Stimulated activated CD8-positive, alpha-beta memory T cell treated with anti-CD3 and anti-CD28 coated beads, Interleukin-12 subunit alpha, Interleukin-12 subunit beta, amount 100 ng/mL, for 4 hours (primary cell): ENCODE results near the gene LPCAT1.
"Not testable (repeated sequence)": the region's sequence is repeated elsewhere in the genome, so short reads cannot be mapped to it uniquely, and the experiment has no call there.

Experiments
- DNase-seq: peaks from one replicate; pipeline ENCODE4 v3.0.0-alpha.2; 2020; ENCODE audit warnings: low read depth

LPCAT1 gene

DNA sequence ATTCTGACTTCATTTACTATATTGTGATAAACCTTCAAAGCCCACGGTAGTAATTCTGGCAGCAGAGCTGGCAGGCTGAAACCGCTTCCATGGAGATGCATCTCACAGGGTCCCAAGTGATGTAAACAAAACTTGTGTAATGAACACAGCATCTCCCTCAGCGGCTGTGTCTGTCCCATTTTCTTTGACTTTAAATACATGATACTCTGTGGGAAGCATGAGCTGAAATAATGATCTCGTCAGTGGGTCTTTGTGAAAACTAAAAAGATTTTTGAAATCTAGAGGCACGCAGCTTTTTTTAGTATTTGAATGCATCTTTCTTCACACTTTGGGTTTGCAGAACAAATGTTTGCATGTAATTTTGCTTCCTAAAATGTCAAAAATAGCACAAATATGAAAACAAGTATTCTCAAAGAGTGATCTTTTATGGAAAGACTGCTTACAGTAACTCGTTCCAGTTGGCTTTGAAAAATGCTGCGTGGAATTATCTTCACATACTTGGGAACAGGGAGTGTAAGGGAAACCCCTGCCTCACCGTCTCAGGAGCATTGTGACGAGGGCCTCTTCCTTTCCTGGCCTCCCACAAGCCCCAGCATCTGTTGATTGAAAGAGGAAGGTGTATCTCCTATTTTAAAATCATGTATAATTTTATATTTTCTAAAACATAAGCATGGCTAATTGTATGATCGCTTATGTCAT is 18.1 kb upstream of the LPCAT1 start:
- DNase-seq = no peak

DNA sequence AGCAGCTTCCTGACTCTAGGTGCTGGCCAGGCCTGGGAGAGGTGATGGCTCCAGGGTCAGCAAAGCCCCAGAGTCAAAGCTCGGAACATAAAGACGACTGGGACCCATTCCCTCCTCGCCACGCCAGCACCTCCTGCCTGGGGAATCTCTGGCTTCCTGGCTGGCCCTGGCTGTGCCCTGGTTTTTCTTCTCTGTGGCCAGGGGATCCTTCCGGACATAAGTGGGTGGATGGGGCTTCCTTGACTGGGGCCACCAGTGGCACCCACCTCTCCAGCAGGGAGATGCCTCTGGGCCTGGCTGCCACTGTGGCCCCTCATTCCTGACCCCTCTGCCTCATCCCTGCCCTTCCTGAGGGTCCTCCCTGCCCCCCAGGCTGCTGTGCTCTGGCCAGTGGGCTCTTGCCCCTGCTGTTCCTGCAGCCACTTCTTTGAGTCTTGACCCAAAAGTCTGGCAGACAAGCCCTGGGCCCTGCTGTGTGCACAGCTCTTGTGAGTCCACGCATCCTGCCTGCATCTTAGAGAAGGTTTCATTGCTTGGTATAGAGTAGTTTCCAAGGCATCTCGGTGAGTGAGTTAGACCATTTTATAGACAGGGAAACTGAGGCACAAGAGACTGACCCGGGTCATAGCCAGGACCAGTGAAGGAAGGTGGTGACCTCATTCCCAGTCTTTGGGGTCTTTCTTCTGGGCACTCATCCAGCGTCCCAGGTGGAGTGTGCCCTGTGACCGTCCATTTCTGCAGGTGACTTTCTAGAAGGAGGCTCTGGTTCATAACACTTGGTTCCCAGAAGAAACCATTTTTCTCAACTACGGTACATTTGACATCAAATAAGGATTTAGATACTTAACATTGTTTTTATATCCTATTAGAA is 17.3 kb upstream of the LPCAT1 start:
- no peak for DNase-seq

DNA sequence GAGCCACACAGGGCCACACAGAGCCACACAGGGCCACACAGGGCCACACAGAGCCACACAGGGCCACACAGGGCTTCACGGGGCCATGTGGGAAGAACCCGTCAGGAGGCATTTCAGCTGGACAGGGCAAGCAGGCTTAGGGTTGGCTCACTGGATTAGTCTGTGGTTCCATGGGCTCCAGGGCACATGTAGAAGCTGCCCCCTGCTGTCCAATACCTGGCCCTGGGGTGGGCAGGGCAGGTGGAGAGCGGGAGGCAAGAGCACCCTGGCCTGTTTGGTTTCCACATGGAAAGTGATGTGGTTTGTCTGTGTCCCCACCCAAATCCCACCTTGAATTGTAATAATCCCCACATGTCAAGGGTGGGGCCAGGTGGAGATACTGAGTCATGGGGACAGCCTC is 16.4 kb upstream of the LPCAT1 start:
- DNase-seq = no peak

DNA sequence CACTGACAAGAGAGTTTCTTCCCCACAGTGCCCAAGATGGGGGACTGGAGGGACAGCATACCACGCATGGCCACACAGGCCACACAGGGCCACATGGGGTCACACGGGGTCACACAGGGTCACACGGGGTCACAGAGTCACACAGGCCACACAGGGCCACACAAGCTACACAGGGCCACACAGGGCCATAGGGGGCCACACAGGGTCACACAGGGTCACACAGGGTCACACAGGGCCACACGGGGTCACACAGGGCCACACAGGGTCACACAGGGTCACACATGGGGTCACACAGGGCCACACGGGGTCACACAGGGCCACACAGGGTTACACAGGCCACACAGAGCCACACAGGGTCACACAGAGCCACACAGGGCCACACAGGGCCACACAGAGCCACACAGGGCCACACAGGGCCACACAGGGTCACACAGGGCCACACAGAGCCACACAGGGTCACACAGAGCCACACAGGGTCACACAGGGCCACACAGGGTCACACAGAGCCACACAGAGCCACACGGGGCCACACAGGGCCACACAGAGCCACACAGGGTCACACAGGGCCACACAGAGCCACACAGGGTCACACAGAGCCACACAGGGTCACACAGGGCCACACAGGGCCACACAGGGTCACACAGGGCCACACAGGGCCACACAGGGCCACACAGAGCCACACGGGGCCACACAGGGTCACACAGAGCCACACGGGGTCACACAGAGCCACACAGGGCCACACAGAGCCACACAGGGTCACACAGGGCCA is 15.8 kb upstream of the LPCAT1 start:
- DNase-seq = not testable (repeated sequence)

DNA sequence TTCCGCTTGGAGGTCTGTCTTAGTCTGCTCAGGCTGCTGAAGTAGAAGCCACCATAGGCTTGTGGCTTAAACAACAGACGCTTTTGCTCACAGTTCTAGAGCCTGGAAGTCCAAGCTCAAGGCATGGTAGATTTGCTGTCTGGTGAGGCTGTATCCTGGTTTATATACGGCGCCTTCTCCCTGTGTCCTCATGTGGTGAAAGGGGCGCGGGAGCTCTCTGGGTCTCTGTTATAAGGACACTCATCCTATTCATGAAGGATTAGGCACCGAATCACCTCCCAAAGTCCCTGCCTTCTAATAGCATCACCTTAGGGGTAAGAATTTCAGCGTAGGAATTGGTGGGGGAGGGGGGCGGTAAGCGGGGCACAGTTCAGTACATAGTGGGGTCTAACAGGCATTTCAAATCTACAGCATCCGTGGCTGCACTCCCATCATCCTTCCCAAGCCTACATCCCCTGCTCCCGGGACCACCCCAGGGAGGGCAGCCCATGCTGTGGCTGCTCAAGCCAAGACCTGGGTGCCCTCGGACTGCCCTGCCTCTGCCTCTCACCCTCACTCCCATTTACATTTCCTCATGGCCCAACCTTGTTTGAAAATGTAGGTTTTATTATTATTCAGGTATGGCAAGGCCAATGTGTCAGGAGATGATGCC is 15.1 kb upstream of the LPCAT1 start:
- no peak for DNase-seq

DNA sequence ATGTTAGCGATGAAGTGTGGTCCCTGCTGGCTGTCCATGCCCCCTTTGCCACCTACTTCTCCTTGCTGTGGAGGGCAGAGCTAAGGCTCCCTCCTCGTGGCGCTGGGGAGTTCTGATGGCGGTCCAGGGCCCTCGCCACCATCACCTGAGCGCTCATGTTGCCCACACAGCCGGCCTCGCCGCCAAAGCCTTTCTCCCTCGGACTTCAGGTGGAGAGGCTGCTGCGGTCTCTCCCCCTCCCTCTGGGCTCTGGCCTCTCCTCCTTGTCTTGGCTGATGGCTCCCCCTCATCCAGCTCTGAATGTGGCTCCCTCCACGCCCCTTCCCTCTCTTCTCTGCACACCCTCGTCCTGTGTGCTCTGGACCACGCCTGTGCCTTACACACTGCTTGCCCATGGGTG is 14.5 kb upstream of the LPCAT1 start:
- no peak for DNase-seq

DNA sequence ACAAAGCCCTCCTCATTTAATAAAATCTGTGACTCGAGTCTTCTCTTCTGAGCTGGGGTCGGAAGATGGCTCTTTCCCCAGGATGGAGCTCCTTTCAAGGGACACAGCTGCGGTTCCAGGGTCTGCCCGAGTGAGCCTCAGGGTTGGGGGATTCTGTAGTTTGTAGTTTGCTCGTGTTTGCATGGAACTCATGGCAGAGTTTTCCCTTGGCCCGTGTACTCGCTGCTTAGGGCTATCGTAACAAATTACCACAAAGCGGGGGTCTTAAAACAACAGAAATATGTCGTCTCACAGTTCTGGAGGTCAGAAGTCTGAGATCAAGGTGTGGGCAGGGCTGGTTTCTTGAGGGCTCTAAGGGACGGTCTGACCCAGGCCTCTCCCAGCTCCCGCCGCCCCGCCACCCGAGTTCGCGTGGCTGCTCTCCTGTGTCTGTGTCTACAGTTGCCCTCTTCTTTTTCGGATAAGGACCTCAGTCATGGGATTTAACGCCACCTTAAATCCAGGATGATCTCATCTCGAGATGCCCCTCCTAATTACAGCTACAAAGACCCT is 13.9 kb upstream of the LPCAT1 start:
- no peak for DNase-seq

DNA sequence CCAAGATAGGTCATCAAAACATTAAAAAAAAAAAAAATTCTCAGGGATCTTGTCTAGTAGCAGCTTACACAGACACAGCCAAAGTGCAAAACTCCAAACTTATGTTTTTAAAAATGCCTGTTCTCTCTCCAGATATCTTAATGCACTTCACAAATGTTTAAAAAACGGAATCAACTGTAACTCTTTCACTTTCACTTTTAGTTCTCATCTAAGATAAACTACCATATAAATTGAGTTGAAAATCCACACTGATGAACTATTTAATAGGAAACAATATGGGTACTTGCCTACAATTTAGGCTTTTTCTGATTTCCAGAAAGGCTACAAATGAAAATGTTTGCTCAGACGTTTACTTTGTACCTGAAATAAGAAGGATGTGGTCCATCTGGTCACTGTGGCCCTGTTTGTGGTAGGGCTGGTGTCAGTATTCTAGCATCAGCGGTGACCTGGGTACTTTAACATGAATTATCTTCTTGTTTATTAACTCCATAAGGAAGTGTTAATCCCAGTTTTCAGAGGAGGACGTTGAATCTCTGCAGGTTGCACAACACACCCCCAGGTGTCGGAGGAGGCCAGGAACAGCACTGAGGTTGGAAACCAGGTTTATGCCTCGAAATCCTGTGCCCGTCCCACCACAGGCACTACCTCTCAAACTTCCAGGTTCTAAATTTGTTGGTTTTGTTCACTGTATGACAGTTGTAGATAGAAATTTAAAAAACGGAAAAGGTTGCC is 13.3 kb upstream of the LPCAT1 start:
- no peak for DNase-seq

DNA sequence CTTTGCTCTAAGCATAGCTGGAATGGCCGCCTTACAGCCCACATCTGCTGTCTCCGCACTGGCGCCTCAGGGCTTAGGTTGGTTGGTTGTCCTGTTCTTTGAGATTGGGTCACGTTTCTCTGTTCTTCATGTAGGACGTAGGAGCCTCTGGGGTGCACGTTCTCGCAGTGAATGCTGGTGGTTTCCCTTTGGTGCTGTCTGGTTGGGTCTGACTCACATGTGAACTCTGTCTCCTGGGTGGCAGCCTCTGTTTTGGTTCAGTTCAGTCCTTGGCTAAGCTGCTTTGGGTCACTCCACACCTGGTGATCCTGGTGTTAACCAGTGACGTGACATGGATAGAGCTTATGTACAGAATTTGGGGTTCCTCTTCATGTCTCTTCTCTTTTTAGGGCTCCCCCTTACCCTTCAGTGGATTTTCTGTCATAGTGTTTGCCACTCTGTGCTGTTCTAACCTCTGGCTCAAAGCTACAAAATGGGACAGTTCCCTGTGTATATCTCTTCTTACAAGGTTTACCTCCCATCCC is 12.6 kb upstream of the LPCAT1 start:
- peak; percentile 49 for DNase-seq

DNA sequence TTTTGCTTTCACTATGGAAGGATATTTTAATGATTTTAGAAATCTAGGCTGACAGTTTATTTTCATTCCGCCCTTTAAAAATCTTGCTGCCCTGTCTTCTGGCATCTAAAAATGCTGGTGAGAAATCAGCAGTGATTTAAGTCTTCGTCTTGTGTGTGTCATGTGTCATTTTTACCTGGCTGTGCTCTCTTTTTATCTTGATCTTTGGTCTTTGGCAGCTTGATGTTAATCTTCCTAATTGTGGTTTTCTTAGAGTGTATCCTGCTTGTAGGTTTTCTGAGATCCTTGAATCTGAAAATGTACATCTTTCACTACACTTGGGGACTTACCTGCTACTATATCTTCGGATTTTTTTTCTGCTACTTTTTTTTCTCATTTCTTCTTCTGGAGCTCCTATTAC is 11.9 kb upstream of the LPCAT1 start:
- DNase-seq = no peak

DNA sequence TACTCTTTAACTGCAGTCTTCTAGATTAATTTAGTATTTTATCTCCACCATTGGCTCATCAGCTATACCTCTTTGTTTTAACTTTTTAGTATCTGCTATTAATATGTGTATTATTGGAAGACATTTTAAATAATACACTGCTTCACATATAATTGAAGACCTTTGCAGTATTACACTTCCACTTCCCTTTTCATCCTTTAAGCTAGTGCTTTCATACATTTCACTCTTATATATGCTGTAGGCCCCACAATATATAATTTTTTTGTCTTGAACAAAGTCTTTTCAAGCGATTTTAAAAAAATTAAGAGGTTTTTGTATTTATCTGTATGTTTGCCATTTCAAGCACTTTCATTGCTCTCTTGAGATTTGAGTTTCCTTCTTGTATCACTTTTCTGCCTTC is 8.6 kb upstream of the LPCAT1 start:
- no peak for DNase-seq

DNA sequence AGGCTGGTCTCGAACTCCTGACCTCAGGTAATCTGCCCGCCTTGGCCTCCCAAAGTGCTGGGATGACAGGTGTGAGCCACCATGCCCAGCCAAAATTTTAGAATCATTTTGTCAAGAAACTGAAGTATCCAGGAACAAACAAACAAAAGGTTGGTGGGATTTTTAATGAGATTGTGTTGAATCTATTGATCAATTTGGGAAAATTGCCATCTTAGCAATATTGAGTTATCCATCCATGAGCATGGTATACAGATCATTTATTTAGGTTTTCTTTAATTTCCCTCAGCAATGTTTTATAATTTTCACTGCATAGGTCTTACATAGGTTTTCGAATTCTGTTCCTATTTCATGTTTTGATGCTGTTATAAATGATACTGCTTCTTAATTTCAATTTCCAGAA is 5.7 kb upstream of the LPCAT1 start:
- DNase-seq = no peak

DNA sequence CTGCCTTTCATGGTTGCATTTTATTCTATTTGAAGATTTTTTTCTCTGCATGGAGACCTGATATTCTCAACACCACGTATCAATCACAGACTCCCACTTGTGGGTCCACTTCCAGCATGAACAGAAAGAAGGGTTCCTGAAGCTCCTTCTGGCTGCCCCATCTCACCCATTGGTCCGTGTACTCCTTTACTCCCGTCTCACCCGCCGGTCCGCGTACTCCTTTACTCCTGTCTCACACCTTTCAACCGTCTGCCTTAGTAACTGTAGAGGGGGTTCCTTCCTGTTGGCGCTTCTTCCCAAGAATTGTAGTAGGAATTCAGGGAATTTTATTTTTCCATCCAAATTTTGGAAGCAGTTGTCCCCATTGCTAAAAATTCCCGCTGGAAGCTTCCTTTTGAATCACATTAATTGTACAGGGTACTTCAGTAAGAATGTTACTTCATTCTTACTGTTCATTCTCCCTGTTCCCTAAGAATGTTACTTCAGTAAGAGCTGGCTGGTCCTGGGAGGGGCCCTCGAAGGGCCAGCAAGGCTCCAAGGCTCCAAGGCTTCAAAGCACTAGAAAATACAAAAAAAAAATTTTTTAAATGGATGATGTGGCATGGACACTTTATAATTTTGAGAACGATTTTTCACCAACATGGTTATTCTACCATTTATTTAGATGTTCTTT is 3.9 kb upstream of the LPCAT1 start:
- no peak for DNase-seq

DNA sequence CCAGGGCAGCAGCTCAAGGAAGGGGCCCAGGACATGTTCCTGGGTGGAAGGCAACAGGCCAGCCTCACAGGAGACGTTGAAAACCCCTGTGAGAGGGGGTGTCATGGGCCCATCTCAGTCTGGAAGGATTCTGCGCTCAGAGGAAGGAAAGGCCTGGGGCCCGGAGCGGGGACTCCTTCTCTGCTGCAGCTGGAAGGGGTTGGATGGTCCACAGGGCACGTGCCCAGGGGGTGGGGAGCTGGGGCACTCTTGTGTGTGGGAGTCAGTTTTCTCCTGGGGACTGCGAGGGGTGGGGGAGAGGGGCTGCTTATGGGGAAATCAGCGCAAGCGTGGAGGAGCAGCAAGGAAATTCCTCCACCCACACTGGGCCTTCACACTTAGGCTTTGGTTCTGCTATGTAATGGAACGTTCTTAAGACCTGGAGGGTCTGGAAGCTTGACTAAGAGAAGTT is 2.9 kb upstream of the LPCAT1 start:
- no peak for DNase-seq

DNA sequence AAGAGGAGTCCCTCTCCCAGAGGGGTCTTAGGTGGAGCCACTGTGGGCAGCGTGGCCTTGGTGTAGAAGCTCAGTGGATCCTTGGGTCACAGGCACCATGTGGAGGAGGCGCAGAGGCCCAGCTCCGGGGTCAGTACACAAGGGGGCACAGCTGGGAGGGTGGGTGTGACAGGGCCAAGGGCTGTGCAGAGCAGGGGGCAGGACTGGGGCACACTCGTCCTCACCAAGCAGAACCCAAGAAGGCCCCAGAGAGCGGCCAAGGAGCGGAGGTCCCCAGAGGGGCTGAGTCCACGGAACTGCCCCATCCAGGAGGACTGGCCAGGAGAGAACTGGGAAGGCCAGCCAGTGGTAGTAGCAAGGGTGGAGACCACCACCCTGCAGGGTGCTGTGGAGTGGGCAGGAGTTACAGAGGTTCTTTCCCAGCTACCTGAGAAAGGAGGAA is 2.5 kb upstream of the LPCAT1 start:
- DNase-seq = no peak

DNA sequence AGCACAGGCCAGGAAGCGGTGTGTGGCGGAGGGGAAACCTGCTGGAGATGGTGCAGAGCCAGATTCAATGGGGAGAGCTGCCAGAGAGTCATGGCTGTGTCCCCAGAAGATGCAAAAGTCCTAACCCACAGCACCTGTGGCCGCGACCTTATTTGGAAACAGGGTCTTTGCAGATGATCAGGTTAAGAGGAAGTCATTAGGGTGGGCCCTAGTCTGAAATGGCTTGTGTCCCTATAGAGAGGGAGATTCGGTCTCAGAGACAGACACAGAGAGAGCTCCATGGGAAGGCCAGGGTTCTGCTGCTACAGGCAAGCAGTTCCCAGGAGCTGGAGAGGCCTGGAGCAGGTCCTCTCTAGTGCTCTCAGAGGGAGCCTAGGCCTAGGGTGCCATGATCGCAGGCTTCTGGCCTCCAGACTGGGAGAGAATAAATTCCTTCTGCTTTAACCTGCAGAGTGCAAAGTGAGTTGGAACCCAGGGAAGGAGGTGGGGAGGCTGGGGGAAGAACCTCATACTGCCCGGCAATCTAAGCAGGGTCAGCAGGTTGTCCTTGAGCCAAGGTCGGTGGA is 1.9 kb upstream of the LPCAT1 start:
- no peak for DNase-seq

DNA sequence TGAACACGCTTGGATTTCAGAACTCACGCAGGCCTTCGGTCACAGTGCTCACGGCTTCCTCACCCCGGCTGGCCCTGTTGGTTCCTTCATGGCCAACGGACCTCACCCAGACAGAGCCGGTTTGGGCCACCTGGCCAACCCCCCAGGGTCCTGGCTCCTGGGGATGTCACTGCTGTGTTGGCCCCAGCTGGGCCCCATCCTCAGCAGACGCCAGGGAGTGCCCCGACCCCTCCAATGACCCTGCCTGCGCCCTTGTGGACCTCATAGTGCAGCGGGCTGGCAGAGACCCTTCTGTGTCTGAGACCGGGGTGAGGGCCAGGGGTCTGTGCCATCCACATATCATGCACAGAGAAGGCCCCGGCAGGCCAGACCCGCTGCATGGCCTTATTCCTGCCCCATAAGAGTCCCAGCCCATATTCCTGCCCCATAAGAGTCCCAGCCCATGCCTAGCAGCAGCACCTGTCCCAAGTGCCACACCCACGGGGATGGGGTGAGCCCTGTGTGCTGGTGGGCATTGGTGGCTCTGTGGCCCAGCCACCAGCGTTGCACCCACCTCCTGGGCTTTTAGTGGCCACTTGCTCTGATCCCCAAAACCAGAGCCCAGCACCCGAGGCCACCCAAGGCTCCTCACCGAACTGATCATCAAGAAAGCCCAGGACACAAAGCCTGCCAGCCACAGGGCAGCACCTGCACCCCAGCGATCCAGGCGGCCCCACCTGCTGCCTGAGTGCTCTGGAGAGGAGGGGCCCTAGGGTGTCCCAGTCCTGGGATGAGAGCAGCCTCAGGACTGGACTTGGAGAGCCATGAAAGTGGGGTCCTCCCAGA is 1.3 kb upstream of the LPCAT1 start:
- no peak for DNase-seq

DNA sequence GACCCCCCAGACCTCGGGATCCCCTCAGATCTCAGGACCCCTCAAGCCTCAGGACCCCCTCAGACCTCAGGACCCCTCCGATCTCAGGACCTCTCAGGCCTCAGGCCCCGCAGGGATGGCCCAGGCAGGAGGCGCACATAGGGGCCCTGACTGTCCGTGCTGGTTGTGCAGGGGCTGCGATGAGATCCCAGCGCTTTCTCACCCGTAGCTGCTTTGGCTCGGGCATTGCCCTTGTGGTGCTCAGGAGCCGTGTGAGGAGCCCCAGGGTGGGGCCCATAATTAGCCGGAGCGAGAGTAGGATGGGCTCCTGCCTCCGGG is 680 bp upstream of the LPCAT1 start:
- no peak for DNase-seq

DNA sequence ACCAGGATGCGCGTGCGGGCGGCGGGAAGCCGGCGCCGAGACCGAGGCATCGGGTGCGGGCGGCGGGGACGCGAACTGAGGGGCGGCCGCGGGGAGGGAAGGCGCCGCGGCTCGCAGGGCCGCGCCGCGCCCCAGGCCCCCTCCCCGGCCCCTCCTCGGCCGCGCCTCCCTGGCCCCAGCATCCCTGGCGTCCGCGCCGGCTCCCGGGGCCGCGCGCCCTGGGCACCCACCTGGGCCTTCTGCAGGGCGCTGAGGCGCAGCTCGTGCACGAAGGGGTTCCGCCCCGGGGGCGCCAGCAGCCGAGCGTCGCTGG is 324 bp downstream of the LPCAT1 start:
- DNase-seq = no peak
